GM18907 (cell line): Measurements from ENCODE around the gene HLA-DPA1.
A peak's percentile ranks its signal among the peaks of the same experiment; 100 is the strongest.
"Not testable (repeated sequence)": the region's sequence is repeated elsewhere in the genome, so short reads cannot be mapped to it uniquely, and the experiment has no call there.

ENCODE experiments used
- ATAC-seq: cut with Tn5 transposase; IDR thresholded peaks from one replicate; pipeline ENCODE4 v1.9.1; 2021; ENCODE audit warnings: mild to moderate bottlenecking, moderate library complexity; ENCODE audit not compliant: unreplicated experiment

HLA-DPA1 gene

GRCh38 chr6:33065312-33065711 lies 8.1 kb downstream of the HLA-DPA1 start:
- no peak for ATAC-seq

- ATAC-seq: no peak
Observed at GRCh38 chr6:33064723-33065122, 8.7 kb downstream of the HLA-DPA1 start.

DNA sequence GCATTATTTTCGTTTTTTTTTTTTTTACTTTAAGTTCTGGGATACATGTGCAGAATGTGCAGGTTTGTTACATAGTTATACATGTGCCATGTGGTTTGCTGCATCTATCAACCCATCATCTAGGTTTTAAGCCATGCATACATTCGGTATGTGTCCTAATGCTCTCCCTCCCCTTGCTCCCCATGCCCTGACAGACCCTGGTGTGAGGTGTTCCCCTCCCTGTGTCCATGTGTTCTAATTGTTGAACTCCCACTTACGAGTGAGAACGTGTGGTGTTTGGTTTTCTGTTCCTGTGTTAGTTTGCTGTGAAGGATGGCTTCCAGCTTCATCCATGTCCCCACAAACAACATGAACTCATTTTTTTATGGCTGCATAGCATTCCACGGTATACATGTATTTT lies 10.0 kb downstream of the HLA-DPA1 start:
- not testable (repeated sequence) for ATAC-seq

DNA sequence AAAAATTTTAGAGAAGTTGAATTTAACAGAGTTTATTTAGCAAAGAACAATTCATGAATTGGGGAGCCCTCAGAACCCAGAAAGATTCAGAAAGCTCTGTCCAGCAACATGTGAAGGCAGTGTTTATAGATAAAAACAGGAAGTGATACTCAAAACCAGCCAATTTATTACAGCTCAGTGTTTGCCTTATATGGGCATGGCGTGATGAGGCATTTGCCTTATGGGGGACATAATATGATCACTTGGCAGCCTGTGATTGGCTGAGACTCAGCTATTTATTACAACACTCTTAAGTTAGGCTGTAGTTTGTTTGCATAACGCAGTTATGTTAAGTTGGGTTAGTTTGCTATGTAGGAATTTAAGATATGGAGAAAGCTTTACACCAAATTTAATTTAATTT lies 11.5 kb downstream of the HLA-DPA1 start:
- ATAC-seq: no peak

- ATAC-seq: no peak
Observed at GRCh38 chr6:33057222-33058150, 16.0 kb downstream of the HLA-DPA1 start.

GRCh38 chr6:33053230-33053629 lies 20.2 kb downstream of the HLA-DPA1 start:
- no peak for ATAC-seq

DNA sequence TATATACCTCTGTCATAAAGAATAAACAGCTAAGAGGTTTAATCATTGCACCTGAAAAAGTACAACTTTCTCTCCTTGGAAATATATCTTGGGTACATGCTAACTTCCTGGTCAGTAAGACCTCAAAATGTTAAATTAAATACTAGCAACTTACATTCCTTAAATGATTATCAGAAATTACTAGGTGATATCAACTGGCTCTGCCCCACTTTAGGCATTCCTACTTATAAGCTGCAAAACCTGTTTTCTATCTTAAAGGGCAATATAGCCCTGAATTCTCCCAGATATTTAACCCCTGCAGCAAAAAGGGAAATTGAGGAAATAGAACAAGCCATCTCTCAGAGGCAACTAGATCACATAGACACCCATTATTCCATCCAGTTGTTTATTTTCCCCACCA lies 20.8 kb downstream of the HLA-DPA1 start:
- ATAC-seq: no peak

DNA sequence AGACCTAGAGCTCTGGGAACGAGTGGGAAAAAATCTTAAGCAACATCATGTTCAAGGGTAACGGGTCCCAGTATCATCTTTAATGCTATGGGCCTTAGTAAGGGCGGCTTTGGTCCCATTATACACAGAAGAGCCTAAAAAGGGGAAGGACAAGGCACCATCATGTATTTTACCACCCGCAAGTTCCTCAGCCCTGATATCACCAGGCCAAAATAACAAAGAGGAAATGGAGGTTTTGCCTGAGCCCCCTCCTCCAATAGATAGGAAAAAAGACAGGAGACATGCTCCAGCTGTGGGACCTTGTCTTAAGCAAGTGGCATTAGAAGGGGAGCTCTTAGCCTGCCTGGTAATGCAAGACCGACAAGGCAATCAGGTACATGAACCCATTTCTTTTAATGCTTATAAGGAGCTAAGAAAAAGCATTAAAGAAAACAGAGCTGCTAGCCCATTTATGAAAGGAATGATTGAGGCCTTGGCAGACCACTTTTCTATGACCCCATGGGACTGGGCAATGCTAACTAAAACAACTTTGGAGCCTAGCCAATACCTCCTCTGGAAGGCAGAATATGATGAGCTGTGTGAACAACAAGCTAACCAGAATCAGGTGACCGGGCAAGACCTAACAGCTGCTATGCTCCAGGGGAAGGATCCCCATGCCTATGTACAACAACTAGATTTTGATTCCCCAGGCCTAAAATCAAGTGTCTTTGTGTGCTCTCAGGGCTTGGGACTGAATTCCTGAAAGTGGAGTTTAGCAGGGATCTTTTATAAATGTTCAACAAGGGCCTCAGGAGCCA lies 23.2 kb downstream of the HLA-DPA1 start:
- no peak for ATAC-seq

DNA sequence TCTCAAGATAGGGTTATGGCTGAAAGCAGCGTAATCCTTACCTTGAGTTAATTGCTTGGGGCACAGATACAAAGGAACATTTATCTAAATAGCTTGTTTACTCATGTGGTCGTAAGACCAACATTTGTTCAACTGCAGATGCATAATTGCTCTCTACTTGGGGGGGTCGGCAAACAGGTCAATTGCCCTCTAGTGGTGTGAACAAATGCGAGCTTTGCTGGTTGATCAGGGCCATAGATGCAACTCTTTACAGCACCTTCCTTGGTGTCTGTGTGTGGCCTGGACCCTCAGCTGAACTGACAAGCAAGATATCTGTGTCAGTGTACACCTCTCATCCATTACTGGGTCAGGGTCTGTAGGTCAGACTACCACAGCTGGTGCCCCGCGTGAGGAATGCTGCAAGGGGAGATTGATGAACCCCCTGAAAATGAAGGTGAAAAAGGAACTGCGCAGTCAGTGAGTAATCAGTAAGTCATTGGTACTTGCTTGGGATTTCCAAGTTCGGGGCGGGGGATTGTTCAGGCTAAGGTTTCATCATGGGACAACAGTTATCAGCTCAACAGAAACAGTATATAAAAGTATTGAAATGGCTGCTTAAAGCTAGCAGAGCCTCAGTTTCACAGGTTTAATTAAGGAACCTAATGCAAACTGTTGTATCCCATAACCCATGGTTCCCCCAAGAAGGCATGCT lies 24.0 kb downstream of the HLA-DPA1 start:
- ATAC-seq: no peak

DNA sequence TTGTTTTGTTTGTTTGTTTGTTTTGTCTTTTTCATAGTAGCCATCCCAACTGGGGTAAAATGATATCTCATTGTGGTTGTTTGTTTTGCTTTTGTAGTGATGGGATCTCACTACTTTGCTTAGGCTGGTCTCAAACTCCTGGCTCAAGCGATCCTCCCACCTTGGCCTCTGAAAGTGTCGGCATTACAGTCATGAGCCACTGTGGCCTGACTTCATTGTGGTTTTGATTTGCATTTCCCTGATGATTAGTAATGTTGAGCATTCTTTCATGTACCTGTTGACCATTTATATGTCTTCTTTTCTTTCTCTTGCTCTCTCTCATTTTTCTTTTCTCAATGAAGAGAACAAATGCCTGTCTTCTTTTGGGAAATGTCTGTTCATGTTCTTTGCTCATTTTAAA lies 33.3 kb downstream of the HLA-DPA1 start:
- ATAC-seq: no peak

DNA sequence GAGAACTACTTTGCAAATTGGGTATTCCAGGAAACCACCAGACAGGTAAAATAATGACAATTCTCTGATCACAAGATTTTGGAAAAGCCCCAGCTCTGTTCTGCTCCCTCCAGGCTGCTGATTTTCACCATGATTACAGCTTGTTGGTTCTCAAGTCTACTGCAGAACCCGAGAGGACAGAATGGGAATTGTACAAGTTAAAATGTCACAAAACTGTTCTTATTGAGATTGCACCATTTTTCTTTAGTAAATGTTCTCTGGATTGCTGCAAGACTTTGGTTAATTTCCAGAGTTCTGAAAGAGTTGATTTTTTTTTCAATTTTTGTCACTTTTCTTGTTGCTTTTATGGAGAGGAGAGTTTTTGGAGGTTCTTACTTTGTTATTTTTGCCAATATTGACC lies 36.9 kb downstream of the HLA-DPA1 start:
- ATAC-seq: no peak

- no peak for ATAC-seq
Observed at GRCh38 chr6:33034554-33034953, 38.9 kb downstream of the HLA-DPA1 start.

GRCh38 chr6:33030245-33030644 lies 43.2 kb downstream of the HLA-DPA1 start:
- no peak for ATAC-seq

GRCh38 chr6:33029328-33030184 lies 43.9 kb downstream of the HLA-DPA1 start:
- peak; percentile 69 for ATAC-seq

GRCh38 chr6:33028220-33028849 lies 45.1 kb downstream of the HLA-DPA1 start:
- peak; percentile 23 for ATAC-seq

DNA sequence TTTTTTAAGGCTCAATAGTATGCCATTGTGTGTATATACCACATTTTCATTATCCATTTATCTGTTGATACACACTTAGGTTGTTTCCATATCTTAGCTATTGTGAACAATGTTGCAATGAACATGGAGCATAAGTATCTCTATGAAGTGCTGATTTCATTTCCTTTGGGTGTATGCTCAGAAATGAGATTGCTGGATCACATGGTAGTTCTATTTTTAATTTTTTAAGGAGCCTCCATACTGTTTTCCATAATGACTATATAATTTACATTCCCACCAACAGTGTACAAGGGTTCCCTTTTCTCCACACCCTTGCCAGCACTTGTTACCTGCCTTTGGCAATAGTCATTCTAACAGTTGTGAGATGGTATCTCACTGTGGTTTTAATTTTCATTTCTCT lies 48.9 kb downstream of the HLA-DPA1 start:
- ATAC-seq: no peak

DNA sequence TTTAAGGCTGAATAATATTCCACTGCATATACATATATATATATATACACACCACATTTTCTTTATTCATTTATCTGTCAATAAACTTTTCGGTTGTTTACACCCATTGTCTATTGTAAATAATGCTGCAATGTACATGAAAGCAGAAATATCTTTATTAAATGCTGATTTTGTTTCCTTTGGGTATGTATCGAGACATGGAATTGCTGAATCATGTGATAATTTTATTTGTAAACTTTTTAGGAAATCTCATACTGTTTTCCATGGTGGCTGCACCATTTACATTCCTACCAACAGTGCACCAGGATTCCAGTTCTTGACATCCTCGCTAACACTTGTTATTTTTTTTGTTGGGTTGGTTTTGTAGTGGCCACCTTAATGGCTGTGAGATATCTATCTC lies 49.9 kb downstream of the HLA-DPA1 start:
- ATAC-seq: no peak

DNA sequence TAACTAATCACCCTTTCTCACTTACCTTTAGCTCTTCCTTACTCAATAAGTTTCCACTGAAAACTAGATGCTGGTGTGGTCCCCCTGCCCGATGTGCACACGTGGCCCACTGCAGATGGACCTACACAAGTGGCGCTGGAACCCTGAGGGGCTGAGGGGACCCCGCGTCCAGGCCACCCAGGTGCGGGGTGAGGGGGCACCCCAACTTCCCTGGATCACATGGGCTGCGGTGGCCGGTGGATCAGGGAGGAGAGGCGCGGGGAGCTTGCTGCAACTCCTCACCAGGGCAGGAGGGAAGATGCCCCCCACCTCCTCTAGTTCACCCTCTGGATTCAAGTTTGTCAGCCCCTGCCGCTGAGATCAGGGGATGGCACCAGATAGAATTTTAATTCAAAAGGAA lies 51.5 kb downstream of the HLA-DPA1 start:
- ATAC-seq: no peak

GRCh38 chr6:33019372-33019771 lies 54.1 kb downstream of the HLA-DPA1 start:
- ATAC-seq: peak; percentile 4

- ATAC-seq: peak; percentile 56
Observed at GRCh38 chr6:33018904-33019303, 54.5 kb downstream of the HLA-DPA1 start.
